Measurements from ENCODE around the gene DENND6B.

Gene DENND6B

DNA sequence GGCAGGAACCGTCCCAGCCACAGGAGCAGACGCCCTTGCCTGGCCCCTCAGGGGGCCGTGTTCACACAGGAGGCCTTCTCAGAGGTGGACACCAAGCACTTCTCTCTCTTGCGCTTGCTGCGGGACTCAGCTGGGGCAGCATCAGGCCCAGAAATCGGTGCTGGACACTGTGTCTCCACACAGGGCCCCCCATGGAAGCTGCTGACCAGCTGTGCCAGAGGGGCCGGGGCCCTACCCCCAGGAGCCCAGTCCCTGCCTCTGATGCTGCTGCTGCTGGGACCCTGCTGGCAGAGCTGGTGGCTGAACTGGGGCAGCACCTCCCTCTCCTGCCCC is 23.3 kb downstream of the DENND6B start:
- no peaks in the 10 kb centered on the region for H3K9me3 ChIP-seq (ENCODE audit: insufficient read depth, low read depth, low read length)
- H3K36me3 ChIP-seq (ENCODE audit: control insufficient read depth in 1 of 2, insufficient read depth in 2 of 2, low read length in 2 of 2): peaks cover 6% of the 10 kb centered on the region in 2 experiments
- H3K27me3 ChIP-seq (ENCODE audit: insufficient read depth, low read length): no peaks in the 10 kb centered on the region
- peak overlapping the region; percentile 7 for H3K27ac ChIP-seq (ENCODE audit: low read depth, low read length)
- no peak overlapping the region for H3K4me3 ChIP-seq (ENCODE audit: low read depth, low read length)
- peaks cover 41% of the 10 kb centered on the region for H3K79me1 ChIP-seq (ENCODE audit: low read length)
- H3K23ac ChIP-seq (ENCODE audit: low read length): no peak overlapping the region
- no peak overlapping the region for H3K9ac ChIP-seq (ENCODE audit: low read length)
- WGBS (ENCODE audit: extremely low coverage, insufficient coverage, insufficient read length): no CpG with 5 or more reads among the region's 7 CpGs
- no peak overlapping the region for H2AFZ ChIP-seq (ENCODE audit: insufficient read depth, low read length, poor library complexity)
- peaks cover 21% of the 10 kb centered on the region for H3K79me2 ChIP-seq (ENCODE audit: control insufficient read depth, insufficient read depth, low read length, poor library complexity)
- H3K14ac ChIP-seq (ENCODE audit: low read length): peak overlapping the region; percentile 2
- H3K18ac ChIP-seq (ENCODE audit: low read length): peak overlapping the region; percentile 47
- H2BK120ac ChIP-seq (ENCODE audit: insufficient read depth, low read length, poor library complexity): no peak overlapping the region
- H2BK12ac ChIP-seq (ENCODE audit: low read length): peak overlapping the region; percentile 2
- H4K12ac ChIP-seq (ENCODE audit: low read depth, low read length): no peak overlapping the region
- peaks cover 52 to 53% of the 10 kb centered on the region in 2 experiments for H3K4me1 ChIP-seq (ENCODE audit: control insufficient read depth in 1 of 2, insufficient read depth in 2 of 2, low read length in 2 of 2)
- peak overlapping the region; percentile 13 for H4K8ac ChIP-seq (ENCODE audit: low read depth, low read length)
- peak overlapping the region; percentile 8 for H4K91ac ChIP-seq (ENCODE audit: low read depth, low read length)
- peak overlapping the region; percentile 36 for H2AK5ac ChIP-seq (ENCODE audit: low read length)
- DNase-seq: no peak
- H3K4ac ChIP-seq (ENCODE audit: low read depth, low read length): peak overlapping the region; percentile 2
- H3K4me2 ChIP-seq (ENCODE audit: low read length): no peak overlapping the region
- H2BK5ac ChIP-seq (ENCODE audit: low read depth, low read length, poor library complexity): peak overlapping the region; percentile 16

DNA sequence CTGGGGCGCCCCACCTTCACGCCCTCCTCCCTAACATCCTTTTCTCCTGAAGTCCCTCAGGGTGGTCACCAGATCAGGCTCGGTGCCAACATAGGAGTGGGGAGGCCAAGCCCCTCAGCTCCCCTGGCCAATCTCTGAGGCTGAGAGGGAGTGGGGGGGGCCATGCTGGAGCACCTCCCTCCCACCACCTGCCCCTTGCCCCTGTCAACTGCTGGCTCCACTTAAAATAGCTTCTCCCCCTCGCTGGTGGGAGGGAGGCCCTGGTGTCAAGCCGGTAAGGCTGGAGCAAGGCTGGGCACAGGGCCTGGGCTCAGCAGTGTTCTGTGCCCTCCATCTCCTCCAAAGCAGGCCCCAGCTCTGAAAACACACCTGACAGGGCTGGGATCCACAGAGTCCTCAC is 24.2 kb downstream of the DENND6B start:
- Histone ChIP-seq H2BK120ac (ENCODE audit: insufficient read depth, low read length, poor library complexity) (no peak overlapping the region), H2AFZ (ENCODE audit: insufficient read depth, low read length, poor library complexity) (peak overlapping the region; percentile 60), H3K4ac (ENCODE audit: low read depth, low read length) (no peak overlapping the region), H2AK5ac (ENCODE audit: low read length) (no peak overlapping the region), H3K79me1 (ENCODE audit: low read length) (peaks cover 35% of the 10 kb centered on the region), H3K18ac (ENCODE audit: low read length) (no peak overlapping the region), H4K8ac (ENCODE audit: low read depth, low read length) (no peak overlapping the region), H2BK12ac (ENCODE audit: low read length) (no peak overlapping the region), H3K36me3 (ENCODE audit: control insufficient read depth in 1 of 2, insufficient read depth in 2 of 2, low read length in 2 of 2) (peaks cover 6% of the 10 kb centered on the region in 2 experiments), H3K79me2 (ENCODE audit: control insufficient read depth, insufficient read depth, low read length, poor library complexity) (peaks cover 21% of the 10 kb centered on the region), H3K23ac (ENCODE audit: low read length) (no peak overlapping the region), H2BK5ac (ENCODE audit: low read depth, low read length, poor library complexity) (no peak overlapping the region), H3K9me3 (ENCODE audit: insufficient read depth, low read depth, low read length) (no peaks in the 10 kb centered on the region), H4K12ac (ENCODE audit: low read depth, low read length) (no peak overlapping the region), H3K14ac (ENCODE audit: low read length) (no peak overlapping the region), H4K91ac (ENCODE audit: low read depth, low read length) (no peak overlapping the region), H3K4me3 (ENCODE audit: low read depth, low read length) (no peak overlapping the region), H3K4me2 (ENCODE audit: low read length) (no peak overlapping the region), H3K9ac (ENCODE audit: low read length) (no peak overlapping the region), H3K27me3 (ENCODE audit: insufficient read depth, low read length) (no peaks in the 10 kb centered on the region), H3K4me1 (ENCODE audit: control insufficient read depth in 1 of 2, insufficient read depth in 2 of 2, low read length in 2 of 2) (peaks cover 47 to 48% of the 10 kb centered on the region in 2 experiments), H3K27ac (ENCODE audit: low read depth, low read length) (no peak overlapping the region)
- WGBS (ENCODE audit: extremely low coverage, insufficient coverage, insufficient read length): no CpG with 5 or more reads among the region's 5 CpGs
- no peak for DNase-seq

DNA sequence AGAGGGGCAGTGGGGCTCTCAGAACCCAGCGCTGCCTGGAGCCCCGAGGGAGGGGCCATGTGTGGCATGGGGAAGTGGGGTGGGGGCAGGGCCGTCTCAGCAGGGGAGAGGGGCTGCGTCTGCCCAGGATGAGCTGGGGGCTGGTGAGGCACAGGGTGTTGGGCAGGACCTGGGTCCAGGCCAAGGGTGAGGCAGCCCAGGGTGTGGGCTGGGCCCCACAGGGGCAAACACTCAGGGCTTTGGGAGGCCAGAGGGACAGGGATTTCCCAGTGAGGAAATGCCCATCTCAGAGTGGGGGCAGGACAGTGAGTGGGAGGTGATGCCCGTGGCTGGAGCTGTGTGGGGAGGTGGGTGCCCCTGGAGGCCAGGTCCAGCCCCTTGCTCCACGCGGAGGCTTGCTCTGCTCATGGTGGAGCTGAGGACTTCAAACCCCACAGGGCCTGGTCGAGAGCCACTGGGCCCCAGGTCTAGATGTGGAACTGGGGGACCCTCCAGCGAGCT is 24.7 kb downstream of the DENND6B start:
- peaks cover 52% of the 10 kb centered on the region in 2 experiments for H3K4me1 ChIP-seq (ENCODE audit: control insufficient read depth in 1 of 2, insufficient read depth in 2 of 2, low read length in 2 of 2)
- WGBS (ENCODE audit: extremely low coverage, insufficient coverage, insufficient read length): no CpG with 5 or more reads among the region's 9 CpGs
- DNase-seq: no peak
- no peak overlapping the region for H2AK5ac ChIP-seq (ENCODE audit: low read length)
- H2BK120ac ChIP-seq (ENCODE audit: insufficient read depth, low read length, poor library complexity): no peak overlapping the region
- H3K23ac ChIP-seq (ENCODE audit: low read length): no peak overlapping the region
- H2BK5ac ChIP-seq (ENCODE audit: low read depth, low read length, poor library complexity): no peak overlapping the region
- no peak overlapping the region for H3K9ac ChIP-seq (ENCODE audit: low read length)
- H4K8ac ChIP-seq (ENCODE audit: low read depth, low read length): no peak overlapping the region
- no peak overlapping the region for H2BK12ac ChIP-seq (ENCODE audit: low read length)
- no peak overlapping the region for H3K14ac ChIP-seq (ENCODE audit: low read length)
- no peaks in the 10 kb centered on the region for H3K27me3 ChIP-seq (ENCODE audit: insufficient read depth, low read length)
- peaks cover 6% of the 10 kb centered on the region in 2 experiments for H3K36me3 ChIP-seq (ENCODE audit: control insufficient read depth in 1 of 2, insufficient read depth in 2 of 2, low read length in 2 of 2)
- no peak overlapping the region for H3K18ac ChIP-seq (ENCODE audit: low read length)
- H3K9me3 ChIP-seq (ENCODE audit: insufficient read depth, low read depth, low read length): no peaks in the 10 kb centered on the region
- no peak overlapping the region for H2AFZ ChIP-seq (ENCODE audit: insufficient read depth, low read length, poor library complexity)
- no peak overlapping the region for H4K91ac ChIP-seq (ENCODE audit: low read depth, low read length)
- H3K27ac ChIP-seq (ENCODE audit: low read depth, low read length): no peak overlapping the region
- no peak overlapping the region for H4K12ac ChIP-seq (ENCODE audit: low read depth, low read length)
- H3K79me1 ChIP-seq (ENCODE audit: low read length): peaks cover 34% of the 10 kb centered on the region
- peaks cover 20% of the 10 kb centered on the region for H3K79me2 ChIP-seq (ENCODE audit: control insufficient read depth, insufficient read depth, low read length, poor library complexity)
- no peak overlapping the region for H3K4ac ChIP-seq (ENCODE audit: low read depth, low read length)
- no peak overlapping the region for H3K4me3 ChIP-seq (ENCODE audit: low read depth, low read length)
- no peak overlapping the region for H3K4me2 ChIP-seq (ENCODE audit: low read length)

DNA sequence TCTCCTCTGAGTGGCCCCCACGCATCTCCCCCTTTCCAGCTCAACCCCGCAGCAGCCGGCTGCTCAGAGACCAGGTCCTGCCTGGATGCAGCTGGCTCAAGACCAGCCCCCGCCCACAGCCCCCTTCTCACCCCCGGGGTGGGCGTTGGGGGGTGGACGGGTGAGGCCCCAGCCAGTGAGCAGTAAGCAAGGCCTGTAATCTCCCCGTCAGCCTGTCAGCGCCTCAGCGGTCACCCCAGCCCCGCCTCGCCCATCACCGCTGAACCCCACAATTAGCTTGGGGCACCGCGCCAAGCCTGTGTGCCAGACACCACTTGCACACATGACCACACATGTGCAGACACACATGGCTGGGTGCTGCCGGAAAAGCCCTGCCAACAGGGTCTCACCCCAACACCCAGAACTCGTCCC is 25.2 kb downstream of the DENND6B start:
- no peak overlapping the region for H3K23ac ChIP-seq (ENCODE audit: low read length)
- H2AK5ac ChIP-seq (ENCODE audit: low read length): no peak overlapping the region
- H3K36me3 ChIP-seq (ENCODE audit: control insufficient read depth in 1 of 2, insufficient read depth in 2 of 2, low read length in 2 of 2): peaks cover 6% of the 10 kb centered on the region in 2 experiments
- no peak overlapping the region for H3K18ac ChIP-seq (ENCODE audit: low read length)
- H3K27me3 ChIP-seq (ENCODE audit: insufficient read depth, low read length): no peaks in the 10 kb centered on the region
- H2BK5ac ChIP-seq (ENCODE audit: low read depth, low read length, poor library complexity): no peak overlapping the region
- peaks cover 15% of the 10 kb centered on the region for H3K79me2 ChIP-seq (ENCODE audit: control insufficient read depth, insufficient read depth, low read length, poor library complexity)
- H3K79me1 ChIP-seq (ENCODE audit: low read length): peaks cover 29% of the 10 kb centered on the region
- H2BK12ac ChIP-seq (ENCODE audit: low read length): no peak overlapping the region
- peaks cover 4% of the 10 kb centered on the region for H3K9me3 ChIP-seq (ENCODE audit: insufficient read depth, low read depth, low read length)
- no peak overlapping the region for H3K4me3 ChIP-seq (ENCODE audit: low read depth, low read length)
- H3K14ac ChIP-seq (ENCODE audit: low read length): no peak overlapping the region
- H3K27ac ChIP-seq (ENCODE audit: low read depth, low read length): no peak overlapping the region
- H3K4me1 ChIP-seq (ENCODE audit: control insufficient read depth in 1 of 2, insufficient read depth in 2 of 2, low read length in 2 of 2): peaks cover 54 to 57% of the 10 kb centered on the region in 2 experiments
- H3K9ac ChIP-seq (ENCODE audit: low read length): no peak overlapping the region
- no peak overlapping the region for H4K91ac ChIP-seq (ENCODE audit: low read depth, low read length)
- no peak overlapping the region for H4K8ac ChIP-seq (ENCODE audit: low read depth, low read length)
- H3K4me2 ChIP-seq (ENCODE audit: low read length): no peak overlapping the region
- H4K12ac ChIP-seq (ENCODE audit: low read depth, low read length): no peak overlapping the region
- DNase-seq: no peak
- H2BK120ac ChIP-seq (ENCODE audit: insufficient read depth, low read length, poor library complexity): no peak overlapping the region
- H2AFZ ChIP-seq (ENCODE audit: insufficient read depth, low read length, poor library complexity): no peak overlapping the region
- no peak overlapping the region for H3K4ac ChIP-seq (ENCODE audit: low read depth, low read length)
- WGBS (ENCODE audit: extremely low coverage, insufficient coverage, insufficient read length): no CpG with 5 or more reads among the region's 17 CpGs

Measured in trophoblast cell (in vitro differentiated cells and primary cell).